Coronary artery (tissue), 2 donors: ENCODE results near the gene KLHL3.

Experiments used
- DNase-seq: peaks from one replicate; pipeline ENCODE4 v3.0.0-alpha.2; 2017; ENCODE audit warnings: low spot score
- H3K27ac ChIP-seq, 2 donors: fragments of 200-600 bp; sonication (generic); one replicate each; pipeline ENCODE4 v1.5.1; 2016 to 2019
- H3K4me3 ChIP-seq: fragments of 200-600 bp; sonication (generic); 2 replicates; pipeline ENCODE4 v1.5.1; 2016; ENCODE audit warnings: mild to moderate bottlenecking, moderate library complexity
- CTCF ChIP-seq: fragments of 200-600 bp; sonication (generic); IDR thresholded peaks from one replicate; pipeline ENCODE4 v1.5.1; 2019; ENCODE audit warnings: antibody characterized with exemption

The KLHL3 gene

GRCh38 chr5:137580030-137580429 is 155.9 kb downstream of the KLHL3 start:
- TF ChIP-seq CTCF, result no peak
- DNase-seq, result no peak
- H3K27ac ChIP-seq, result no peak overlapping the region
- H3K4me3 ChIP-seq, result no peak overlapping the region

- no peak overlapping the region for H3K27ac ChIP-seq
- no peak for DNase-seq
- no peak overlapping the region for H3K4me3 ChIP-seq
- no peak for TF ChIP-seq CTCF
These were observed 160.0 kb downstream of the KLHL3 start for GRCh38 chr5:137575847-137576246.

GRCh38 chr5:137575211-137575610 is 160.7 kb downstream of the KLHL3 start:
- Histone ChIP-seq H3K4me3 (no peak overlapping the region), H3K27ac (no peak overlapping the region)
- DNase-seq, result no peak
- TF ChIP-seq CTCF, result no peak

- H3K27ac ChIP-seq, result no peak overlapping the region
- TF ChIP-seq CTCF, result no peak
- no peak overlapping the region for H3K4me3 ChIP-seq
- DNase-seq, result no peak
These were observed 162.5 kb downstream of the KLHL3 start for GRCh38 chr5:137573376-137573775.

GRCh38 chr5:137572042-137572695 is 163.7 kb downstream of the KLHL3 start:
- TF ChIP-seq CTCF, result no peak
- no peak for DNase-seq
- H3K4me3 ChIP-seq, result no peak overlapping the region
- H3K27ac ChIP-seq, result no peak overlapping the region

- Histone ChIP-seq H3K27ac (no peak overlapping the region), H3K4me3 (no peak overlapping the region)
- TF ChIP-seq CTCF, result no peak
These were observed 165.8 kb downstream of the KLHL3 start for GRCh38 chr5:137570070-137570469.

More at GRCh38 chr5:137570070-137570469, 165.8 kb downstream of the KLHL3 start:
- DNase-seq, result no peak
